SHP77 (cell line): ENCODE results near the gene CBX6.
"Not testable (repeated sequence)": the region's sequence is repeated elsewhere in the genome, so short reads cannot be mapped to it uniquely, and the experiment has no call there.

Experiments used
- DNase-seq, 2 experiments: peaks; one replicate each; lab custom pipeline; 2025; lab: John Stamatoyannopoulos, UW

Gene CBX6

GRCh38 chr22:38872172-38872830, at the start of gene CBX6:
Gene CBX6 (minus strand): TSS chr22:38872216. CDS start chr22:38872190, 26 bp downstream.
- DNase-seq = peak; percentile 84 to 88

GRCh38 chr22:38921806-38922205, 49.8 kb upstream of the CBX6 start:
- DNase-seq = no peak

GRCh38 chr22:38921120-38921519, 49.1 kb upstream of the CBX6 start:
- DNase-seq = peak in 1 of 2 experiments; percentile 33

GRCh38 chr22:38919631-38920190, 47.7 kb upstream of the CBX6 start:
- DNase-seq = no peak

- no peak for DNase-seq
These were observed 39.4 kb upstream of the CBX6 start for GRCh38 chr22:38911434-38911833.

GRCh38 chr22:38907767-38908166, 35.8 kb upstream of the CBX6 start:
- no peak for DNase-seq

GRCh38 chr22:38906052-38906451, 34.0 kb upstream of the CBX6 start:
- no peak for DNase-seq

- not testable (repeated sequence) for DNase-seq
These were observed 32.1 kb upstream of the CBX6 start for GRCh38 chr22:38904052-38904617.

- DNase-seq = no peak
These were observed 29.2 kb upstream of the CBX6 start for GRCh38 chr22:38901111-38901641.

GRCh38 chr22:38900677-38901076, 28.7 kb upstream of the CBX6 start:
- DNase-seq = no peak

GRCh38 chr22:38891256-38891655, 19.2 kb upstream of the CBX6 start:
- DNase-seq = no peak

- DNase-seq = no peak
These were observed 18.4 kb upstream of the CBX6 start for GRCh38 chr22:38890377-38890776.

- no peak for DNase-seq
These were observed 14.3 kb upstream of the CBX6 start for GRCh38 chr22:38886333-38886732.

- DNase-seq = no peak
These were observed 11.1 kb upstream of the CBX6 start for GRCh38 chr22:38882972-38883622.

- DNase-seq = no peak
These were observed 10.2 kb upstream of the CBX6 start for GRCh38 chr22:38881997-38882879.

- DNase-seq = no peak
These were observed 9.5 kb upstream of the CBX6 start for GRCh38 chr22:38881464-38881871.

- DNase-seq = no peak
These were observed 7.9 kb upstream of the CBX6 start for GRCh38 chr22:38879961-38880360.

GRCh38 chr22:38879108-38879729, 7.2 kb upstream of the CBX6 start:
- DNase-seq = no peak

GRCh38 chr22:38878001-38878400, 6.0 kb upstream of the CBX6 start:
- no peak for DNase-seq

- no peak for DNase-seq
These were observed 2.7 kb upstream of the CBX6 start for GRCh38 chr22:38874529-38875222.
